GM12892 (cell line): ENCODE measurements around the gene MRPL17.

Experiments
- POLR2A ChIP-seq: IDR thresholded peaks from 2 replicates; pipeline ENCODE4 v1.6.1; 2011; ENCODE audit warnings: low read depth, low read length, control low read depth
- POLR2AphosphoS5 ChIP-seq: IDR thresholded peaks from 2 replicates; pipeline ENCODE4 v1.6.1; 2011; ENCODE audit warnings: low read depth, low read length, control low read depth
- TAF1 ChIP-seq: IDR thresholded peaks from 2 replicates; pipeline ENCODE4 v1.6.1; 2011; ENCODE audit warnings: low read depth, mild to moderate bottlenecking, control low read depth, low read length, borderline replicate concordance

DNA sequence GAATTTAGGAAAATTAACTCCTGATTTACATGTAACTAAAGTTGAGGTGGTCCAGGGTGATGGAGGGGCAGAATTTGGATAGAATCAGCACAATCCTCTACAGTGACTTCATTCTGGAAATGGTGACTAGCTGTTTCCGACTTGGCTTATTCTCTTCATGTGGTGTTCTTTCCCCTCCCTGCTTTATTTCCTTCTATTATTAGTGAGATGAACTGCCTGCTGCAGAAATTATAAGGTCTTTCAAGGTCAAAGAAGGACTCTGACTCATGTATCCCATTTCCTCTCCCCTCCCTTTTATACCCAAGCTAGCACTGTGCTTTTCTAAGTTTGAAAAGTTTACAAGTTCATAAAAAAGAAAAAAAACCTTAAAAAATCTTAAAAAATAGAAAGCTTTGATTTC is 12.2 kb upstream of the MRPL17 start:
- TF ChIP-seq POLR2A: no peak
- no peak for TF ChIP-seq POLR2AphosphoS5
- no peak for TF ChIP-seq TAF1
